C4-2B (cell line): Measurements from ENCODE around the gene MTA2.

Source experiments
- ZFX ChIP-seq: fragments of 450-650 bp; IDR thresholded peaks from 2 replicates; pipeline ENCODE4 v1.6.1; 2017
- TF ChIP-seq, protein P1 (sequence below): fragments of 450-650 bp; conservative IDR thresholded peaks from 2 replicates; pipeline ENCODE4 v1.5.1; 2017; ENCODE audit warnings: mild to moderate bottlenecking

DNA sequence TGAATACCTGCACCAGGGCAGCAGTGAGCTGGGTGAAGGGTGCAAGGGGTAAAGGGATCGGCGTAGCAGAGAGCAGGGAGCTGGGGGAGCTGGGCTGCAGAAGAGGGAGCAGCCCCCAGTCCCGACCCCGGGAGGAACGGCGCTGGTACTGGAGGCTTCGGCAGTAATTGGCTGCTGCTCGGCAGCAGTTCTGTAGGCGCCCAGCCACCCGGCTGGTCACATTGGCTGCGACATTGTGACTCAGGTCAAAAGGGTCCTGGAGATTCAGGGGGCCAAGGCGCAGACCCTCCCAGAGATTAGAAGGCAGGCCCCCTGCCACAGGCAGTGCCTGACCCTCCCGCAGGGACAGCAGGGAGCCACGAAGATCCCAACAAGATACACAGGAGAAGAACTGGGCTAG, 25.8 kb downstream of the MTA2 start:
- TF ChIP-seq, protein P1, sequence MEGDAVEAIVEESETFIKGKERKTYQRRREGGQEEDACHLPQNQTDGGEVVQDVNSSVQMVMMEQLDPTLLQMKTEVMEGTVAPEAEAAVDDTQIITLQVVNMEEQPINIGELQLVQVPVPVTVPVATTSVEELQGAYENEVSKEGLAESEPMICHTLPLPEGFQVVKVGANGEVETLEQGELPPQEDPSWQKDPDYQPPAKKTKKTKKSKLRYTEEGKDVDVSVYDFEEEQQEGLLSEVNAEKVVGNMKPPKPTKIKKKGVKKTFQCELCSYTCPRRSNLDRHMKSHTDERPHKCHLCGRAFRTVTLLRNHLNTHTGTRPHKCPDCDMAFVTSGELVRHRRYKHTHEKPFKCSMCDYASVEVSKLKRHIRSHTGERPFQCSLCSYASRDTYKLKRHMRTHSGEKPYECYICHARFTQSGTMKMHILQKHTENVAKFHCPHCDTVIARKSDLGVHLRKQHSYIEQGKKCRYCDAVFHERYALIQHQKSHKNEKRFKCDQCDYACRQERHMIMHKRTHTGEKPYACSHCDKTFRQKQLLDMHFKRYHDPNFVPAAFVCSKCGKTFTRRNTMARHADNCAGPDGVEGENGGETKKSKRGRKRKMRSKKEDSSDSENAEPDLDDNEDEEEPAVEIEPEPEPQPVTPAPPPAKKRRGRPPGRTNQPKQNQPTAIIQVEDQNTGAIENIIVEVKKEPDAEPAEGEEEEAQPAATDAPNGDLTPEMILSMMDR = no peak
- no peak for TF ChIP-seq ZFX
